CD4-positive, alpha-beta T cell (primary cell): Measurements from ENCODE around the gene ANKRD65. TPM values are rescaled to one million over a fixed set of nuclear protein-coding genes. Genes with fewer than 3 reads are reported as not detected.

Source experiments
- ATAC-seq: fragments of 200-7000 bp; cut with Tn5 transposase; one replicate; pipeline ENCODE4 v1.10.0; 2022; ENCODE audit warnings: mild to moderate bottlenecking; ENCODE audit not compliant: poor library complexity
- CTCF ChIA-PET: fragments of 350-600 bp; sonication (Branson Sonifier 250); formaldehyde crosslinking; loops from one replicate; lab custom pipeline; 2021; ENCODE audit warnings: antibody characterized with exemption, inconsistent platforms; lab: Charles Lee
- POLR2A ChIA-PET: fragments of 350-600 bp; sonication (Branson Sonifier 250); formaldehyde crosslinking; loops from one replicate; lab custom pipeline; 2021; ENCODE audit warnings: antibody characterized with exemption, inconsistent platforms; lab: Charles Lee
- DNase-seq, 14 experiments: peaks; one replicate each; pipeline ENCODE4 v3.0.0-alpha.2; 2013 to 2020; ENCODE audit warnings: mixed read lengths in 2 of 14
- H3K27ac ChIP-seq, 2 donors: one replicate each; pipeline versions ENCODE4 v1.5.1 to v1.7.0; 2013; ENCODE audit warnings: low read length in 2 of 2, low read depth in 1 of 2, mild to moderate bottlenecking in 1 of 2
- H3K27me3 ChIP-seq, 2 experiments: 1 replicate in 1 of 2; 2 replicates in 1 of 2; pipeline versions ENCODE4 v1.6.1 to v1.7.0; 2013; ENCODE audit warnings: low read length in 2 of 2, control low read depth in 1 of 2, mild to moderate bottlenecking in 1 of 2, moderate library complexity in 1 of 2; ENCODE audit not compliant: insufficient read depth in 2 of 2, control insufficient read depth in 1 of 2
- H3K36me3 ChIP-seq: one replicate; pipeline ENCODE4 v1.6.1; 2013; ENCODE audit warnings: low read length, control low read depth; ENCODE audit not compliant: insufficient read depth
- H3K4me1 ChIP-seq: one replicate; pipeline ENCODE4 v1.6.1; 2013; ENCODE audit warnings: low read length, control low read depth; ENCODE audit not compliant: insufficient read depth
- H3K4me3 ChIP-seq: one replicate; pipeline ENCODE4 v1.5.1; 2013; ENCODE audit warnings: mild to moderate bottlenecking, low read length, moderate library complexity
- H3K9me3 ChIP-seq, 2 experiments: 1 replicate in 1 of 2; 2 replicates in 1 of 2; pipeline versions ENCODE4 v1.6.1 to v1.7.0; 2013; ENCODE audit warnings: low read length in 2 of 2, mild to moderate bottlenecking in 2 of 2, control low read depth in 1 of 2, moderate library complexity in 1 of 2; ENCODE audit not compliant: control insufficient read depth in 1 of 2, insufficient read depth in 1 of 2
- H3K27ac Mint-ChIP-seq: one replicate; pipeline ENCODE4 v1.8.0; 2020; ENCODE audit warnings: mixed read lengths
- H3K27me3 Mint-ChIP-seq: one replicate; pipeline ENCODE4 v1.8.0; 2021; ENCODE audit warnings: mixed read lengths
- H3K36me3 Mint-ChIP-seq: one replicate; pipeline ENCODE4 v1.8.0; 2021; ENCODE audit warnings: low read depth, mixed read lengths
- H3K4me1 Mint-ChIP-seq: one replicate; pipeline ENCODE4 v1.8.0; 2021; ENCODE audit warnings: low read depth, mixed read lengths
- H3K4me3 Mint-ChIP-seq: one replicate; pipeline ENCODE4 v1.8.0; 2020; ENCODE audit warnings: mild to moderate bottlenecking, mixed read lengths
- H3K9me3 Mint-ChIP-seq: one replicate; pipeline ENCODE4 v1.8.0; 2020; ENCODE audit warnings: mixed read lengths
- CTCF ChIP-seq: fragments of 200-600 bp; IDR thresholded peaks from one replicate; pipeline ENCODE4 v1.8.0; 2022; ENCODE audit warnings: antibody characterized with exemption, mild to moderate bottlenecking
- intact Hi-C, 2 experiments: fragments of 100-400 bp; cut with DNase I in 1 of 2; cut with micrococcal nuclease in 1 of 2; formaldehyde crosslinking; loops; one replicate each; pipeline versions ENCODE4 v1.15.1 to v1.9.0; 2023 to 2025; cut with DNase I, micrococcal nuclease
- total RNA-seq, 174 experiments: library from RNA in 2 of 174; stranded (reverse) in 2 of 174; gene quantifications; one replicate each; pipeline ENCODE4 v1.2.3 and lab custom pipeline; 2021 to 2026

The ANKRD65 gene
- total RNA-seq, 2 experiments from 2014 or later: not detected

DNA sequence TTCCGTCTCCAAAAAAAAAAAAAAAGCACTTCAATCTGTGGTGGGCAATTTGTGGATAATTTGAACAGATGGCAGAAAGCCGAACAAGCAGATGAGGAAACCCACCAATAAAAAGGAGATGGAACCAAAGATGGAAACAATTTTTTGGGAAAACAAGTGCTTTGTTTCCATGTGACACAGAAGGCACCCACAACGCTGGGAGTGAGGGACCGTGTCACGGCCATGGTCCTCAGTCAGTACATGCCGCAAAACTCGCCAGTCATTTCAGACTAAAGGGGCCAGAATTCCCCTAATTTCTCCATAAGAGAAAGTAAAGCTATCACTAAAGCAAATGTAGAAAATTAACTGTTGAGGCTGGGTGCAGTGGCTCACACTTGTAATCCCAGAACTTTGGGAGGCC, 27.0 kb downstream of the ANKRD65 start:
- peaks cover 23% of the 10 kb centered on the region for H3K4me1 ChIP-seq
- Mint-ChIP-seq H3K9me3 (no peaks in the 10 kb centered on the region), H3K27me3 (no peaks in the 10 kb centered on the region), H3K4me1 (peaks cover 28% of the 10 kb centered on the region), H3K36me3 (peaks cover 84% of the 10 kb centered on the region), H3K4me3 (no peak overlapping the region), H3K27ac (no peak overlapping the region)
- no peak overlapping the region for H3K4me3 ChIP-seq
- ChIA-PET POLR2A (no interaction called here), CTCF (no interaction called here)
- H3K27me3 ChIP-seq: no peaks in the 10 kb centered on the region
- ATAC-seq: no peak
- TF ChIP-seq CTCF: no peak
- peaks cover 85% of the 10 kb centered on the region for H3K36me3 ChIP-seq
- intact Hi-C loops: no loop called here
- no peaks in the 10 kb centered on the region for H3K9me3 ChIP-seq
- DNase-seq: no peak
- no peak overlapping the region for H3K27ac ChIP-seq

- no peak for TF ChIP-seq CTCF
- intact Hi-C loops: no loop called here
- CTCF ChIA-PET: interaction anchor here (1.6 kb wide), 1 partner anchor 14 kb away, joined by 3 read pairs; no protein-coding TSS in a partner anchor
- Histone ChIP-seq H3K27ac (no peak overlapping the region), H3K9me3 (no peaks in the 10 kb centered on the region), H3K27me3 (no peaks in the 10 kb centered on the region), H3K36me3 (peaks cover 91% of the 10 kb centered on the region), H3K4me3 (no peak overlapping the region), H3K4me1 (peaks cover 21% of the 10 kb centered on the region)
- DNase-seq: no peak
- Mint-ChIP-seq H3K36me3 (peaks cover 89% of the 10 kb centered on the region), H3K4me1 (peaks cover 27% of the 10 kb centered on the region), H3K4me3 (peak overlapping the region; percentile 7), H3K9me3 (no peaks in the 10 kb centered on the region), H3K27ac (no peak overlapping the region), H3K27me3 (no peaks in the 10 kb centered on the region)
- no peak for ATAC-seq
- POLR2A ChIA-PET: no interaction called here
These were observed 27.6 kb downstream of the ANKRD65 start for GRCh38 chr1:1393428-1393827.

GRCh38 chr1:1393014-1393413, 28.1 kb downstream of the ANKRD65 start:
- Mint-ChIP-seq H3K27me3 (no peaks in the 10 kb centered on the region), H3K36me3 (peaks cover 89% of the 10 kb centered on the region), H3K27ac (no peak overlapping the region), H3K9me3 (no peaks in the 10 kb centered on the region), H3K4me1 (peaks cover 23% of the 10 kb centered on the region), H3K4me3 (no peak overlapping the region)
- ATAC-seq (no peak), DNase-seq (no peak)
- POLR2A ChIA-PET: no interaction called here
- H3K4me3 ChIP-seq: no peak overlapping the region
- CTCF ChIA-PET: interaction anchor here (1.6 kb wide), 1 partner anchor 15 kb away, joined by 3 read pairs; no protein-coding TSS in a partner anchor
- H3K9me3 ChIP-seq: no peaks in the 10 kb centered on the region
- no peaks in the 10 kb centered on the region for H3K27me3 ChIP-seq
- intact Hi-C loops: no loop called here
- H3K36me3 ChIP-seq: peaks cover 94% of the 10 kb centered on the region
- H3K4me1 ChIP-seq: peaks cover 17% of the 10 kb centered on the region
- H3K27ac ChIP-seq: no peak overlapping the region
- no peak for TF ChIP-seq CTCF
